ENCODE results near the gene TMEFF2.

TMEFF2 gene

DNA sequence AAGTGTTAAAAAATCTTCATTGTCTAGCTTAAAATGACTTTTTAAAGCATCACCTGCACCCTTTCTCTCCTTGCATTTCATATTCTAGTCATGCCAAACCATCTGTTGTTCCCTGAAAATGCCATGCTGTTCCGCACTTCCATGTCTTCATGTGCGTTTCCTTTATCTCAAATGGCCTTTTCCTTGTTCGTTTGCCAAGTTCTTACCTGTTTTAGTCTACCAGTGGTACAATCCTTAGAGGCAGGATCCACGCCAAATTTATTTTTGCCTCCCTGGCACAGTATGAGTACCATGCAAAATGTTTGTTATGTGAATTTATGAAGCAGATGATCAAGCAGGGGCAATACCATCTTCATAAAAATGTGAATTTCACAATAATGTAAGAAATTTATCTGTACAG, 37.0 kb downstream of the TMEFF2 start:
- TF ChIP-seq, protein P1, sequence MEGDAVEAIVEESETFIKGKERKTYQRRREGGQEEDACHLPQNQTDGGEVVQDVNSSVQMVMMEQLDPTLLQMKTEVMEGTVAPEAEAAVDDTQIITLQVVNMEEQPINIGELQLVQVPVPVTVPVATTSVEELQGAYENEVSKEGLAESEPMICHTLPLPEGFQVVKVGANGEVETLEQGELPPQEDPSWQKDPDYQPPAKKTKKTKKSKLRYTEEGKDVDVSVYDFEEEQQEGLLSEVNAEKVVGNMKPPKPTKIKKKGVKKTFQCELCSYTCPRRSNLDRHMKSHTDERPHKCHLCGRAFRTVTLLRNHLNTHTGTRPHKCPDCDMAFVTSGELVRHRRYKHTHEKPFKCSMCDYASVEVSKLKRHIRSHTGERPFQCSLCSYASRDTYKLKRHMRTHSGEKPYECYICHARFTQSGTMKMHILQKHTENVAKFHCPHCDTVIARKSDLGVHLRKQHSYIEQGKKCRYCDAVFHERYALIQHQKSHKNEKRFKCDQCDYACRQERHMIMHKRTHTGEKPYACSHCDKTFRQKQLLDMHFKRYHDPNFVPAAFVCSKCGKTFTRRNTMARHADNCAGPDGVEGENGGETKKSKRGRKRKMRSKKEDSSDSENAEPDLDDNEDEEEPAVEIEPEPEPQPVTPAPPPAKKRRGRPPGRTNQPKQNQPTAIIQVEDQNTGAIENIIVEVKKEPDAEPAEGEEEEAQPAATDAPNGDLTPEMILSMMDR (IDR thresholded peaks at IDR 0.05; ENCODE audit: low read depth, low read length): no peak
- no peak for DNase-seq (ENCODE audit: extremely low read depth, low read depth)

DNA sequence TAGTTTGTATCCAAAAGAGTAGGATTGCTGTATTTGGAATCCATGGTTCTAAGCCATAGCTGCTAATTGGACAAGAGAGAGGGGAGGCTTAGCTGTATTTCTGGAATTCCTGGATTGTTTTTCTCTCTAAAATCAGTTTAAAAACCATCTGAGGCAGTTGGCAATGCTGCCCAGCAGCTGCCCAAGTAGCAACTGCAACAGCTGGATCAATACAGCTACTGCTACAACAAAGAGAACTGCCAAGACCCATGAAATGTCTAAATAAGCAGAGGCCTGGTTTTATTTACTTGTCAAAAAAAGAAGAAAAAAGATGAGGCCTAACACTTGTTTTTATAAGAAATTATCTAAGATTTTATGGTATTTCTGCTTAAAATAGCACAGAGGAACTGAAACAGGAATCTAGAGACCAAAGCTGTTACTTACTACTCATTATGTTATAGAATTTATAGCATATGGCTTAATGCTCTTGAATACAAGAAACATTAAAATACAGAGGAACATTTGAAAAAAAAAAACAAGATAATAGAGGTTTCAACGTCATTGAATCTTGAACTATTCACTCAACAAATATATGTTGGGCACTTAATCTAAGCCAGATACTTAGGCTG, 39.1 kb downstream of the TMEFF2 start:
- TF ChIP-seq, protein P1 (IDR thresholded peaks at IDR 0.05; ENCODE audit: low read depth, low read length): no peak
- no peak for DNase-seq (ENCODE audit: extremely low read depth, low read depth)

DNA sequence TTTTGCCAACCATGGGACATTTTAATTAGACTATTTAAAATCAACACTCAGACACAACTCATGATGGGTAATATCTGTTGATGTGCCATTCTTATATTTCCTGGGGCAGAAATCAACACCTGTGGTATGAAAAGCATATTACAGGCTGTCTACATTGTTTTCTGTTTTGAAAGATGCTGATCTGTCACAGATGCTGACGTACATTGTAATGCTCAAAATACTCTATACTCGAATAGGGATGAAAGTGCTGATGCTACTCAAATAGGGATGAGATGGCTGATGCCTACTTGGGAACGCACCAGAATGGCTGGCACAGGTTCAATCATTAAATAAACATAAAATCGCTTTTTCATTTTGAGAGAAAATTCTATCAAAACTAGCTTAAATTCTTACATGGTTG, 41.2 kb downstream of the TMEFF2 start:
- TF ChIP-seq, protein P1 (IDR thresholded peaks at IDR 0.05; ENCODE audit: low read depth, low read length): no peak
- no peak for DNase-seq (ENCODE audit: extremely low read depth, low read depth)

DNA sequence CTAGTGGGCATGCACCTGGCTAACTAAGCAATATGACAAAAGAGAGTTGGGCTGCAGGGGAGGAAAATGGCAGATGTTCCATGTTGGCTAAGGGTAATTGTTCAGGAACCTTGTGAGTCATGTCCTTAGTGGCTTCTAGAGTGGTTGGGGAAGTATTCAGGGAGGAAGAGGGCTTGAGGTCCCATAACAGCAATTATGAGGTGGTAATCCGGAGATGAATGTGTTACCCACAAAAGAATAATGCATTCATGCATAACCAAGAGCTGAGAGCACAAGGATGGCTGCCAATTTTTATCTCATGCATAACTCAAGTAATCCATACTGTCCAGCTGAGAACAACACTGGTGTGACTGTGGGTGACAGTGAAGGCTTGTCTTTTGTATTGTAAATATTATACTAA, 42.9 kb downstream of the TMEFF2 start:
- TF ChIP-seq, protein P1 (IDR thresholded peaks at IDR 0.05; ENCODE audit: low read depth, low read length): no peak

DNA sequence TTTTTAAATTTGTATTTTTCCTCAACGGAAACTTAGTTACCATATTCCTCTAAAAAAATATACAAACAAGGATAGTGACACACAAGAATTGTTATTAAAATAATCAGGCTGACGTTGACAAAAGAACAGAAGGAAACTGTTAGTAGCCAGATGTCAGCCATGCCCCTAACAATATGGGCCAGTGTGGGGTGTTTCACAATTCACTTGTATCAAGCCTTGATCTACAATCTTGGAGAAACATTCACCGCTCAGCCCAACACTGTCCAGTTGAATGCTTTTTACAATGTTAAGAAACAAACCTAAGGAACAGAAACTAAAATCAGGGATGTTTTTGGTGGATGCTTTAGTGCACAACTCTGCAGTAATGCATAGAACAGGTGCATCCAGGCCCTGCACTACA, 44.6 kb downstream of the TMEFF2 start:
- TF ChIP-seq, protein P1 (IDR thresholded peaks at IDR 0.05; ENCODE audit: low read depth, low read length): no peak
- DNase-seq (ENCODE audit: extremely low read depth, low read depth): peak; percentile 41

More for the DNA sequence above, 42.9 kb downstream of the TMEFF2 start:
- DNase-seq (ENCODE audit: extremely low read depth, low read depth): no peak

DNA sequence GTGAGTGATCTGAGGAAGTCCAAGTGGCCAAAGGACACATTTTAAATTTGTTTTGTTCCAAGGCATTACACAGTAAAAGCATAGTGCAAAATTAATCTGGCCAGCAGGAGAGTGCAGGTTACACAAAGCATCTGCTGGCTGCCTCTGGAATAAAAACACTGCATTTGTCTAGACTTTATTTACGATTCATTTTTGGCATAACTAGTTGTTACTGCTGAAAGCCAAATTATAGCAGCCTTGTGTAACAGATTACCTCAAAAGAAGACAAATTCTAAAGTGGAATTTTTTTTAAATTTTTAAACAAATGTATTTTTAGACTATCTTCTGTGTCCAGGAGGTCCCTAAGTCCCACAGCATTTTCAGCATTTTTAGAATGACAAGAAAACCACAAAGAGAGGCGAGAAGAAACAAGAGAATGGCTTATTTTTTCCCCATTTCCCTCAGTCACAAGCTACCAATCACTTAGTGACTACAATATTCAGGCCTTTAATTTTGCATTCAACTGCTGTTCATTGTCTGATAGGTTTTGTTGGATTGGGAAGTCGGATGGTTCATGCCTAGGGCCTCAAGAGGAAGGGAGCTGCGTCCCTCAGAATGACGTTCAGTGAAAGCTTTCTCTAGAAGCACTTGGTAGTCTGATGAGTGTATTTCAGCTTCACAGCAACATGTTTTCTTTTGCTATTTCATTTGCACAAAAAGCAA, 46.0 kb downstream of the TMEFF2 start:
- DNase-seq (ENCODE audit: extremely low read depth, low read depth): no peak
- TF ChIP-seq, protein P1 (IDR thresholded peaks at IDR 0.05; ENCODE audit: low read depth, low read length): no peak; the same call in 1 of the 2 replicates

DNA sequence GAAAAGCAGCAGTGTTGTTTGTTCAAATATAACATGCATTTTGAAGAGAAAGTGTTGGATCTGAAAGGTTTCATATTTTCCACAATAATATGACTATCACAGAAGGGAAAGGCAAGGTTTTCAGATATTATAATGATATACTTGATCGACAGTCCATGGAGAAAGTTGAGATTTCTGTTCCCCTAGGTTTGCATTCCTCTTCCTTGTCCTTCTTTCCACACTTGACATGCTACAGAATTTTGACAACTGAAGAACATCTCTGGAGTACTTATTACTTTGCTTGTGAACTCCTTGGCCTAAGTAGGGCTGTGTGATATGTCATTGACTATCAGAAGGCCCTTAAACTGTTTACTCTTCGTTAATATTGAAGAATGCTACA, 46.5 kb downstream of the TMEFF2 start:
- DNase-seq (ENCODE audit: extremely low read depth, low read depth): no peak
- TF ChIP-seq, protein P1 (IDR thresholded peaks at IDR 0.05; ENCODE audit: low read depth, low read length): no peak
